Mucosa of descending colon (tissue), 3 donors: ENCODE data around the gene ZSCAN23. TPM values are rescaled to one million over a fixed set of nuclear protein-coding genes. Genes with fewer than 3 reads are reported as not detected.

ENCODE experiments used
- ATAC-seq: fragments of 200-7000 bp; cut with Tn5 transposase; one replicate; pipeline ENCODE4 v1.9.1; 2020; ENCODE audit warnings: mild to moderate bottlenecking, moderate library complexity
- DNase-seq, 3 donors: peaks; one replicate each; pipeline ENCODE4 v3.0.0-alpha.2; 2020
- H3K36me3 ChIP-seq: fragments of 200-600 bp; one replicate; pipeline ENCODE4 v1.8.0; 2021; ENCODE audit warnings: low read depth, mild to moderate bottlenecking
- H3K4me1 ChIP-seq: fragments of 200-600 bp; one replicate; pipeline ENCODE4 v1.8.0; 2021; ENCODE audit warnings: low read depth, mild to moderate bottlenecking
- H3K4me3 ChIP-seq: fragments of 200-600 bp; one replicate; pipeline ENCODE4 v1.8.0; 2021; ENCODE audit warnings: mild to moderate bottlenecking
- H3K9me3 ChIP-seq: fragments of 200-600 bp; one replicate; pipeline ENCODE4 v1.8.0; 2021; ENCODE audit warnings: mild to moderate bottlenecking
- CTCF ChIP-seq: fragments of 200-600 bp; IDR thresholded peaks from one replicate; pipeline ENCODE4 v1.8.0; 2022; ENCODE audit warnings: antibody characterized with exemption, mild to moderate bottlenecking
- intact Hi-C, 2 donors: fragments of 100-400 bp; cut with DNase I in 1 of 2; cut with micrococcal nuclease in 1 of 2; formaldehyde crosslinking; loops; one replicate each; pipeline versions ENCODE4 v1.11.0 to v1.11.1; 2022; cut with DNase I, micrococcal nuclease
- total RNA-seq, 3 donors: library from RNA; stranded (reverse); fragmentation: NEBNext Ultra II Directional in 2 of 3; extraction: Animal tissue kit (Norgen Biotek cat#: 25700) in 2 of 3; gene quantifications; one replicate each; pipeline versions ENCODE4 v1.2.1 to v1.2.4, GENCODE V29; 2021 to 2023
- donor health status: DM: no; HTN: no; CAD: no; lungs with moderate emphysema.
- donor health status: DM: no; HTN: no; CAD: no.
- donor health status: DM: no; HTN: yes; CAD: no.

Gene ZSCAN23
- total RNA-seq, 3 donors from 2014 or later: 0.89 to 3.0 (median 2.0) TPM

- intact Hi-C loops: no loop called here
- no peaks in the 10 kb centered on the region for H3K4me1 ChIP-seq
- no peak for TF ChIP-seq CTCF
- ATAC-seq: no peak
- H3K9me3 ChIP-seq: no peaks in the 10 kb centered on the region
- DNase-seq: no peak
- no peak overlapping the region for H3K4me3 ChIP-seq
- H3K36me3 ChIP-seq: no peaks in the 10 kb centered on the region
Measured at GRCh38 chr6:28425944-28426541, 17.2 kb downstream of the ZSCAN23 start.

GRCh38 chr6:28424163-28424562 is 19.1 kb downstream of the ZSCAN23 start:
- H3K4me1 ChIP-seq: no peaks in the 10 kb centered on the region
- intact Hi-C loops: no loop called here
- no peak for TF ChIP-seq CTCF
- H3K4me3 ChIP-seq: no peak overlapping the region
- ATAC-seq: no peak
- H3K9me3 ChIP-seq: no peaks in the 10 kb centered on the region
- DNase-seq: no peak
- H3K36me3 ChIP-seq: no peaks in the 10 kb centered on the region

GRCh38 chr6:28423546-28423945 is 19.7 kb downstream of the ZSCAN23 start:
- no peak for DNase-seq
- no peak for ATAC-seq
- Histone ChIP-seq H3K4me1 (no peaks in the 10 kb centered on the region), H3K9me3 (no peaks in the 10 kb centered on the region), H3K4me3 (no peak overlapping the region), H3K36me3 (no peaks in the 10 kb centered on the region)
- intact Hi-C loops: no loop called here
- TF ChIP-seq CTCF: no peak

GRCh38 chr6:28413681-28414080 is 29.6 kb downstream of the ZSCAN23 start:
- no peak for TF ChIP-seq CTCF
- ATAC-seq (no peak), DNase-seq (no peak)
- Histone ChIP-seq H3K4me3 (no peak overlapping the region), H3K4me1 (no peaks in the 10 kb centered on the region), H3K9me3 (no peaks in the 10 kb centered on the region), H3K36me3 (no peaks in the 10 kb centered on the region)
- intact Hi-C loops: no loop called here

GRCh38 chr6:28410767-28411166 is 32.5 kb downstream of the ZSCAN23 start:
- Histone ChIP-seq H3K4me1 (no peaks in the 10 kb centered on the region), H3K4me3 (no peak overlapping the region), H3K36me3 (no peaks in the 10 kb centered on the region), H3K9me3 (no peaks in the 10 kb centered on the region)
- DNase-seq (no peak), ATAC-seq (no peak)
- intact Hi-C loops: no loop called here
- TF ChIP-seq CTCF: no peak
